GM23248 (cell line): ENCODE data around the gene ACSM6. TPM values are rescaled to one million over a fixed set of nuclear protein-coding genes. Genes with fewer than 3 reads are reported as not detected.

Experiments used
- DNase-seq: peaks from one replicate; pipeline ENCODE4 v3.0.0-alpha.2; 2015
- H2AFZ ChIP-seq: fragments of 200-600 bp; sonication (generic); 2 replicates; pipeline ENCODE4 v1.6.1; 2016; ENCODE audit warnings: antibody characterized with exemption
- H3F3A ChIP-seq: fragments of 200-600 bp; sonication (generic); 2 replicates; pipeline ENCODE4 v1.6.1; 2016; ENCODE audit warnings: mild to moderate bottlenecking, antibody characterized with exemption, mixed run types; ENCODE audit not compliant: insufficient read depth
- H3K27ac ChIP-seq: fragments of 200-600 bp; sonication (generic); 2 replicates; pipeline ENCODE4 v1.5.1; 2016; ENCODE audit warnings: mild to moderate bottlenecking
- H3K27me3 ChIP-seq: fragments of 200-600 bp; sonication (generic); replicated peaks from 2 replicates; pipeline ENCODE4 v1.6.1; 2016; ENCODE audit warnings: mild to moderate bottlenecking; ENCODE audit not compliant: insufficient read depth
- H3K36me3 ChIP-seq: fragments of 200-600 bp; sonication (generic); 2 replicates; pipeline ENCODE4 v1.6.1; 2016; ENCODE audit warnings: low read depth, mild to moderate bottlenecking
- H3K4me1 ChIP-seq: fragments of 200-600 bp; sonication (generic); 2 replicates; pipeline ENCODE4 v1.6.1; 2016; ENCODE audit warnings: mild to moderate bottlenecking; ENCODE audit not compliant: insufficient read depth
- H3K4me2 ChIP-seq: fragments of 200-600 bp; sonication (generic); one replicate; pipeline ENCODE4 v1.6.1; 2016; ENCODE audit warnings: mild to moderate bottlenecking; ENCODE audit not compliant: unreplicated experiment
- H3K4me3 ChIP-seq: fragments of 200-600 bp; sonication (generic); 2 replicates; pipeline ENCODE4 v1.5.1; 2016; ENCODE audit warnings: mild to moderate bottlenecking
- H3K79me2 ChIP-seq: fragments of 200-600 bp; sonication (generic); 2 replicates; pipeline ENCODE4 v1.6.1; 2016; ENCODE audit warnings: mild to moderate bottlenecking; ENCODE audit not compliant: insufficient read depth
- H3K9ac ChIP-seq: fragments of 200-600 bp; sonication (generic); 2 replicates; pipeline ENCODE4 v1.6.1; 2016; ENCODE audit warnings: mild to moderate bottlenecking
- H3K9me2 ChIP-seq: fragments of 200-600 bp; sonication (generic); 2 replicates; pipeline ENCODE4 v1.6.1; 2016; ENCODE audit warnings: mixed run types, mild to moderate bottlenecking, moderate library complexity; ENCODE audit not compliant: insufficient read depth
- H3K9me3 ChIP-seq: fragments of 200-600 bp; sonication (generic); one replicate; pipeline ENCODE4 v1.6.1; 2017; ENCODE audit warnings: low read depth
- H4K20me1 ChIP-seq: fragments of 200-600 bp; sonication (generic); 2 replicates; pipeline ENCODE4 v1.6.0; 2016; ENCODE audit not compliant: insufficient read depth
- EZH2 ChIP-seq: fragments of 200-600 bp; sonication (generic); IDR thresholded peaks from 2 replicates; pipeline ENCODE4 v1.6.1; 2018; ENCODE audit warnings: antibody characterized with exemption, mild to moderate bottlenecking; ENCODE audit not compliant: insufficient read depth, poor library complexity, severe bottlenecking
- EZH2phosphoT487 ChIP-seq: fragments of 200-600 bp; sonication (generic); IDR thresholded peaks from 2 replicates; pipeline ENCODE4 v1.6.1; 2018; ENCODE audit warnings: antibody characterized with exemption, moderate library complexity, mild to moderate bottlenecking, low read depth; ENCODE audit not compliant: insufficient read depth
- WGBS, 2 experiments: methylation state at CpG; one replicate each; pipeline ENCODE4 v1.1.6; 2015 to 2017; ENCODE audit warnings: low lambda C conversion rate in 2 of 2, low coverage in 1 of 2; ENCODE audit errors: missing lambda C conversion rate in 2 of 2; 5-methylcytosine and 5-hydroxymethylcytosine counted together
- in situ Hi-C: fragments of 300-500 bp; cut with MboI; formaldehyde crosslinking; loops from 2 replicates; pipeline ENCODE4 v1.15.0; 2020
- polyA plus RNA-seq: library from polyadenylated mRNA; unstranded; fragments of >200 nt; fragmentation: Nextera tagmentation; extraction: Ambion mirVana; gene quantifications from 2 replicates; pipeline ENCODE4 v1.2.1, GENCODE V29; 2016
- total RNA-seq: library from RNA; depleted of rRNA; stranded (reverse); fragments of >200 nt; shearing (Covaris generic); gene quantifications from 2 replicates; pipeline ENCODE4 v1.2.3, GENCODE V29; 2014

The ACSM6 gene
- total and polyA plus RNA-seq, 2 experiments from 2014 or later: 0.08 TPM; not detected in 1

GRCh38 chr10:95260397-95260881, 66.4 kb downstream of the ACSM6 start:
- H3K79me2 ChIP-seq: peaks cover 10% of the 10 kb centered on the region
- H3K27ac ChIP-seq: peak overlapping the region; percentile 97
- H3K4me2 ChIP-seq: peak overlapping the region; percentile 91
- in situ Hi-C loops: no loop called here
- no peaks in the 10 kb centered on the region for H4K20me1 ChIP-seq
- peak overlapping the region; percentile 51; the same call in 1 of the 2 replicates for H3K4me3 ChIP-seq
- H3K9ac ChIP-seq: peak overlapping the region; percentile 79
- peak; percentile 93 for DNase-seq
- TF ChIP-seq EZH2 (no peak), EZH2phosphoT487 (no peak)
- no peaks in the 10 kb centered on the region for H3K9me2 ChIP-seq
- peaks cover 17% of the 10 kb centered on the region; the same call in 1 of the 2 replicates for H3F3A ChIP-seq
- H3K4me1 ChIP-seq: peaks cover 20% of the 10 kb centered on the region
- peak overlapping the region; percentile 44; the same call in 1 of the 2 replicates for H2AFZ ChIP-seq
- no peaks in the 10 kb centered on the region for H3K9me3 ChIP-seq
- no peaks in the 10 kb centered on the region for H3K27me3 ChIP-seq
- peaks cover 22% of the 10 kb centered on the region for H3K36me3 ChIP-seq
- 34 to 35% methylated on average over 3 of the region's 3 CpGs for WGBS, 2 experiments

- DNase-seq: peak; percentile 77
- Histone ChIP-seq H3K27me3 (no peaks in the 10 kb centered on the region), H3K36me3 (peaks cover 21% of the 10 kb centered on the region), H3K27ac (peak overlapping the region; percentile 97), H3K4me3 (peak overlapping the region; percentile 51), H3K79me2 (peaks cover 5% of the 10 kb centered on the region; the same call in 1 of the 2 replicates), H3K9me2 (no peaks in the 10 kb centered on the region), H3K9ac (peak overlapping the region; percentile 79), H4K20me1 (no peaks in the 10 kb centered on the region), H3K4me1 (peaks cover 21% of the 10 kb centered on the region), H3K9me3 (no peaks in the 10 kb centered on the region), H3K4me2 (peak overlapping the region; percentile 91), H3F3A (peaks cover 17% of the 10 kb centered on the region; the same call in 1 of the 2 replicates), H2AFZ (peak overlapping the region; percentile 44)
- in situ Hi-C loops: no loop called here
- WGBS, 2 experiments: 48 to 51% methylated on average over 4 of the region's 4 CpGs
- TF ChIP-seq EZH2 (no peak), EZH2phosphoT487 (no peak)
Observed at GRCh38 chr10:95260909-95261552, 67.0 kb downstream of the ACSM6 start.

- Histone ChIP-seq H3K4me3 (no peak overlapping the region), H3K9me2 (no peaks in the 10 kb centered on the region), H3K9ac (no peak overlapping the region), H3K4me1 (peaks cover 29% of the 10 kb centered on the region), H3K27ac (peak overlapping the region; percentile 97), H3K36me3 (peaks cover 16% of the 10 kb centered on the region; the same call in 1 of the 2 replicates), H3F3A (peaks cover 20% of the 10 kb centered on the region; the same call in 1 of the 2 replicates), H4K20me1 (no peaks in the 10 kb centered on the region), H2AFZ (no peak overlapping the region), H3K79me2 (no peaks in the 10 kb centered on the region), H3K4me2 (no peak overlapping the region), H3K27me3 (no peaks in the 10 kb centered on the region), H3K9me3 (no peaks in the 10 kb centered on the region)
- 91 to 93% methylated on average over 2 to 3 of the region's 3 CpGs for WGBS, 2 experiments
- in situ Hi-C loops: no loop called here
- no peak for DNase-seq
- TF ChIP-seq EZH2phosphoT487 (no peak), EZH2 (no peak)
Observed at GRCh38 chr10:95261926-95262325, 67.9 kb downstream of the ACSM6 start.

- no peak overlapping the region for H3K4me2 ChIP-seq
- in situ Hi-C loops: no loop called here
- H3K27ac ChIP-seq: no peak overlapping the region
- peaks cover 13% of the 10 kb centered on the region for H3K36me3 ChIP-seq
- peaks cover 33% of the 10 kb centered on the region for H3K4me1 ChIP-seq
- H3K79me2 ChIP-seq: no peaks in the 10 kb centered on the region
- no peak for TF ChIP-seq EZH2phosphoT487
- H3F3A ChIP-seq: peaks cover 27% of the 10 kb centered on the region
- H3K9ac ChIP-seq: no peak overlapping the region
- DNase-seq: no peak
- WGBS, 2 experiments: 87 to 98% methylated on average over 4 to 5 of the region's 5 CpGs
- no peaks in the 10 kb centered on the region for H3K27me3 ChIP-seq
- H3K9me2 ChIP-seq: no peaks in the 10 kb centered on the region
- no peaks in the 10 kb centered on the region for H3K9me3 ChIP-seq
- H2AFZ ChIP-seq: no peak overlapping the region
- H3K4me3 ChIP-seq: no peak overlapping the region
- no peaks in the 10 kb centered on the region for H4K20me1 ChIP-seq
Observed at GRCh38 chr10:95262763-95263518, 68.9 kb downstream of the ACSM6 start.
